HG03159 (cell line): ENCODE data around the gene SUFU.
"Not testable (repeated sequence)": the region's sequence is repeated elsewhere in the genome, so short reads cannot be mapped to it uniquely, and the experiment has no call there.

Source experiments
- ATAC-seq: cut with Tn5 transposase; IDR thresholded peaks from one replicate; pipeline ENCODE4 v1.9.1; 2021; ENCODE audit warnings: mild to moderate bottlenecking, moderate library complexity; ENCODE audit not compliant: unreplicated experiment

The SUFU gene

GRCh38 chr10:102479651-102480050 lies 24.1 kb upstream of the SUFU start:
- no peak for ATAC-seq

- ATAC-seq: no peak
These were observed 23.4 kb upstream of the SUFU start for GRCh38 chr10:102480396-102480795.

GRCh38 chr10:102484021-102484420 lies 19.8 kb upstream of the SUFU start:
- ATAC-seq: no peak

GRCh38 chr10:102485093-102485784 lies 18.5 kb upstream of the SUFU start:
- ATAC-seq: no peak

GRCh38 chr10:102491136-102491535 lies 12.6 kb upstream of the SUFU start:
- ATAC-seq: no peak

GRCh38 chr10:102492344-102492939 lies 11.3 kb upstream of the SUFU start:
- ATAC-seq: no peak

- no peak for ATAC-seq
These were observed 10.8 kb upstream of the SUFU start for GRCh38 chr10:102492983-102493382.

GRCh38 chr10:102493771-102494170 lies 10.0 kb upstream of the SUFU start:
- ATAC-seq: no peak

GRCh38 chr10:102497545-102497944 lies 6.2 kb upstream of the SUFU start:
- ATAC-seq: no peak

GRCh38 chr10:102499356-102499755 lies 4.4 kb upstream of the SUFU start:
- ATAC-seq: no peak

- not testable (repeated sequence) for ATAC-seq
These were observed 3.1 kb upstream of the SUFU start for GRCh38 chr10:102500686-102501085.

GRCh38 chr10:102501201-102502028 lies 2.4 kb upstream of the SUFU start:
- no peak for ATAC-seq

GRCh38 chr10:102502029-102502336 lies 1.8 kb upstream of the SUFU start:
- ATAC-seq: peak; percentile 66

GRCh38 chr10:102502337-102503151 lies 1.2 kb upstream of the SUFU start, which contains the start of gene ACTR1A:
Gene ACTR1A (minus strand): TSS chr10:102502712. CDS start chr10:102502647, 65 bp downstream.
- peak; percentile 54 for ATAC-seq

GRCh38 chr10:102504179-102504975 lies 605 bp downstream of the SUFU start:
- no peak for ATAC-seq

- ATAC-seq: no peak
These were observed 1.2 kb downstream of the SUFU start for GRCh38 chr10:102504976-102505300.

GRCh38 chr10:102505462-102506115 lies 1.8 kb downstream of the SUFU start:
- ATAC-seq: no peak

GRCh38 chr10:102507521-102507920 lies 3.7 kb downstream of the SUFU start:
- no peak for ATAC-seq

- no peak for ATAC-seq
These were observed 4.7 kb downstream of the SUFU start for GRCh38 chr10:102508506-102508905.

- no peak for ATAC-seq
These were observed 5.6 kb downstream of the SUFU start for GRCh38 chr10:102509387-102509786.
